Tibial nerve (tissue), 4 donors: ENCODE results near the gene DHRS7. TPM values are rescaled to one million over a fixed set of nuclear protein-coding genes. Genes with fewer than 3 reads are reported as not detected.

Experiments used
- DNase-seq, 2 donors: peaks; one replicate each; pipeline ENCODE4 v3.0.0-alpha.2; 2019; ENCODE audit warnings: low spot score in 2 of 2
- H3K27ac ChIP-seq, 4 donors: fragments of 200-600 bp; sonication (generic) in 3 of 4; one replicate each; pipeline ENCODE4 v1.5.1; 2017 to 2019; ENCODE audit warnings: mild to moderate bottlenecking in 1 of 4
- H3K27me3 ChIP-seq, 2 donors: fragments of 200-600 bp; sonication (generic) in 1 of 2; one replicate each; pipeline versions ENCODE4 v1.5.1 to v1.6.0; 2017 to 2019
- H3K36me3 ChIP-seq, 3 donors: fragments of 200-600 bp; sonication (generic); one replicate each; pipeline ENCODE4 v1.5.1; 2018 to 2019
- H3K4me1 ChIP-seq, 4 donors: fragments of 200-600 bp; sonication (generic) in 3 of 4; one replicate each; pipeline ENCODE4 v1.5.1; 2017 to 2019
- H3K4me3 ChIP-seq, 4 donors: fragments of 200-600 bp; sonication (generic) in 3 of 4; one replicate each; pipeline ENCODE4 v1.5.1; 2017 to 2019; ENCODE audit warnings: mild to moderate bottlenecking in 1 of 4, moderate library complexity in 1 of 4
- H3K9me3 ChIP-seq, 4 donors: fragments of 200-600 bp; sonication (generic) in 3 of 4; one replicate each; pipeline ENCODE4 v1.5.1; 2017 to 2019
- EP300 ChIP-seq, 2 donors: sonication (generic); formaldehyde crosslinking; IDR thresholded peaks; one replicate each; pipeline ENCODE4 v1.6.1; 2017; ENCODE audit warnings: antibody characterized with exemption in 2 of 2, mild to moderate bottlenecking in 1 of 2
- POLR2A ChIP-seq, 2 donors: fragments of 450-650 bp; IDR thresholded peaks; one replicate each; pipeline ENCODE4 v1.6.1; 2017; ENCODE audit warnings: antibody characterized with exemption in 2 of 2, mild to moderate bottlenecking in 2 of 2, moderate library complexity in 2 of 2
- WGBS, 2 donors: methylation state at CpG; one replicate each; pipeline ENCODE4 v1.1.5; 2018; 5-methylcytosine and 5-hydroxymethylcytosine counted together
- total RNA-seq, 4 donors: library from RNA; depleted of rRNA; stranded (reverse); fragments of >200 nt; gene quantifications; one replicate each; pipeline ENCODE4 v1.1.0, GENCODE V29; 2016
- TF ChIP-seq, protein P1 (sequence below), 5 experiments: fragments of 200-600 bp in 3 of 5; fragments of 450-650 bp in 2 of 5; sonication (generic) in 3 of 5; IDR thresholded peaks; one replicate each; pipeline ENCODE4 v1.5.1; 2016 to 2019; ENCODE audit warnings: antibody characterized with exemption in 5 of 5, mild to moderate bottlenecking in 3 of 5, moderate library complexity in 2 of 5

The DHRS7 gene
- total RNA-seq, 4 donors from 2014 or later = 77.1 to 126 (median 85.6) TPM

DNA sequence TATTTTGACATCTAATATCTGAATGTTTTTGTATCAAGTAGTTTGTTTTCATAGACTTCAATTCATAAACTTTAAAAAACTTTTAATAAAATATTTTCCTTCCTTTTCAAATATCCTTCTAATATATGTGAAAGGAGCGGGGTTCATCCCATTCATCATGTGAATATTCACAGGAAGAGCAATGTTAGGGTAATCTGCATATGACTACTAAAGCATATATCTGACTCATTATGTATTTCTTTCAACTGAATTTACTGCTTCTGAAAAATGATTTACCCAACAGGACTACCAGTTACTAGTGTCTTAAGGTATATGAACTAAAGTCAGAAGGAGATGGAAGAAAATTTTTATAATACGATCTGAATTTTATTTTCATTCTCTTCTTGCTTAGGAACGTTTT, 30.5 kb downstream of the DHRS7 start:
- Histone ChIP-seq H3K27me3 (no peaks in the 10 kb centered on the region), H3K9me3 (no peaks in the 10 kb centered on the region), H3K27ac (no peak overlapping the region), H3K36me3 (peaks cover 0 to 14% (median 4%) of the 10 kb centered on the region in 3 donors), H3K4me3 (no peak overlapping the region), H3K4me1 (no peaks in the 10 kb centered on the region)
- 96% methylated on average over 3 of the region's 3 CpGs for WGBS, 2 donors
- no peak for DNase-seq
- TF ChIP-seq, protein P1, sequence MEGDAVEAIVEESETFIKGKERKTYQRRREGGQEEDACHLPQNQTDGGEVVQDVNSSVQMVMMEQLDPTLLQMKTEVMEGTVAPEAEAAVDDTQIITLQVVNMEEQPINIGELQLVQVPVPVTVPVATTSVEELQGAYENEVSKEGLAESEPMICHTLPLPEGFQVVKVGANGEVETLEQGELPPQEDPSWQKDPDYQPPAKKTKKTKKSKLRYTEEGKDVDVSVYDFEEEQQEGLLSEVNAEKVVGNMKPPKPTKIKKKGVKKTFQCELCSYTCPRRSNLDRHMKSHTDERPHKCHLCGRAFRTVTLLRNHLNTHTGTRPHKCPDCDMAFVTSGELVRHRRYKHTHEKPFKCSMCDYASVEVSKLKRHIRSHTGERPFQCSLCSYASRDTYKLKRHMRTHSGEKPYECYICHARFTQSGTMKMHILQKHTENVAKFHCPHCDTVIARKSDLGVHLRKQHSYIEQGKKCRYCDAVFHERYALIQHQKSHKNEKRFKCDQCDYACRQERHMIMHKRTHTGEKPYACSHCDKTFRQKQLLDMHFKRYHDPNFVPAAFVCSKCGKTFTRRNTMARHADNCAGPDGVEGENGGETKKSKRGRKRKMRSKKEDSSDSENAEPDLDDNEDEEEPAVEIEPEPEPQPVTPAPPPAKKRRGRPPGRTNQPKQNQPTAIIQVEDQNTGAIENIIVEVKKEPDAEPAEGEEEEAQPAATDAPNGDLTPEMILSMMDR (IDR thresholded peaks at IDR 0.05) = no peak
- TF ChIP-seq POLR2A (IDR thresholded peaks at IDR 0.05) (no peak), EP300 (IDR thresholded peaks at IDR 0.05) (no peak)

DNA sequence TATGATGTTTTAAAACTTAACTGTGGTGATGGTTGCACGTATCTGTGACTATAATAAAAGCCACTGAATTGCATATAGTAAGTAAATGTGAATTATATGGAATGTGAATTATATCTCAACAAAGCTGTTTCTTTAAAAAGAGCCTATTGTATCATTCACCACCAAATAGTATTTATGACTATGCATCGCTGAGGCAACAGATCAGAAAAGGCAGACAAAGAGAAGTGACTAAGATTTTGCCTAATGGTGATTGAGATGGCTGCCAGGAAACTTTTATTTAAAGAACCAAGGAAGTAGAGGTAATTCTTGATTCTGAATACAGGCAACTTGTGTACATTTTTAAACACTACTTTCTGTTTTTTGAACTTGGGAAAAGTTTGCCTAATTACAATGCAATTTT, 31.7 kb downstream of the DHRS7 start:
- Histone ChIP-seq H3K27me3 (no peaks in the 10 kb centered on the region), H3K9me3 (no peaks in the 10 kb centered on the region), H3K36me3 (peaks cover 0 to 26% (median 4%) of the 10 kb centered on the region in 3 donors), H3K27ac (no peak overlapping the region), H3K4me1 (no peaks in the 10 kb centered on the region), H3K4me3 (no peak overlapping the region)
- 76 to 79% methylated on average over 2 of the region's 2 CpGs for WGBS, 2 donors
- TF ChIP-seq, protein P1 (IDR thresholded peaks at IDR 0.05) = no peak
- no peak for TF ChIP-seq POLR2A (IDR thresholded peaks at IDR 0.05)
- TF ChIP-seq EP300 (IDR thresholded peaks at IDR 0.05) = no peak
- no peak for DNase-seq

DNA sequence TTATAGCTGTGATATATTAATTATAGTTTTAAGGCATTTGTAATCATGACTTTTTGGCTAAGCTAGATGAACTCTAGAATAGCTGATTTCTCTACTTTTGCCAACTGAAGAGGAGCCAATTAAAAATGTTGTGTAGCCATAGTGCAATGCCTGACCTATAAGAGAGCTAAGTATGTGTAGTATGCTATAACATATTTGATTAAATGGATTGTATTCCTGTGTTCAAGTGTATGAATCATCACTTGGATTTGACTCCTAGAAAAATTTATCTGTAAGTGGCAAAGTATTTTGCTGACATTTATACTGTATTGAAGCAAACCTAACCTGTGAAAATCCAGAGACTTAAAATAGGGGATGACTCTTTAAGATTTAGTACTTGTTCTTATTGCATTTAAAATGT, 39.3 kb downstream of the DHRS7 start:
- no peak overlapping the region for H3K27ac ChIP-seq
- no peak for DNase-seq
- no peak overlapping the region for H3K4me3 ChIP-seq
- no peaks in the 10 kb centered on the region for H3K9me3 ChIP-seq
- H3K4me1 ChIP-seq = no peaks in the 10 kb centered on the region
- H3K27me3 ChIP-seq = no peaks in the 10 kb centered on the region
- no peak for TF ChIP-seq EP300 (IDR thresholded peaks at IDR 0.05)
- no peak for TF ChIP-seq POLR2A (IDR thresholded peaks at IDR 0.05)
- TF ChIP-seq, protein P1 (IDR thresholded peaks at IDR 0.05) = no peak
- H3K36me3 ChIP-seq = peaks cover 0 to 85% (median 3%) of the 10 kb centered on the region in 3 donors

DNA sequence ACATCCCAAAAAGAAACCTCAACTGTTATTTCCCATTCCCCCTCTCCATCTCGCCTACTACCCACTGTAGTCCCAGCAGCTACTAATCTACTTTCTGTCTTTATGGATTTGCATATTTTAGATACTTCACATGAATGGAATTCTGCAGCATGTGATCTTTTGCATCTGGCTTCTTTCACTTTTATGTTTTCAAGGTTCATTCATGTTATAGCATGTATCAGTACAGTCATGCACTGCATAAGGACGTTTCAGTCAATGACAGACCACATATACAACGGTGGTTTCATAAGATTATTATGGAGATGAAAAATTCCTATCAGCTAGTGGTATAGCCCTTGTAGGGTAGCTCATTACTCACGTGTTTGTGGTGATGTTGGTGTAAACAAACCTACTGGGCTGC, 49.0 kb downstream of the DHRS7 start:
- WGBS, 2 donors = 72 to 79% methylated on average over 4 of the region's 4 CpGs
- Histone ChIP-seq H3K9me3 (no peaks in the 10 kb centered on the region), H3K36me3 (peaks cover 0 to 49% (median 11%) of the 10 kb centered on the region in 3 donors), H3K27ac (no peak overlapping the region), H3K4me3 (no peak overlapping the region), H3K27me3 (no peaks in the 10 kb centered on the region), H3K4me1 (peaks cover 0 to 10% (median 0%) of the 10 kb centered on the region in 4 donors)
- DNase-seq = no peak
- TF ChIP-seq POLR2A (IDR thresholded peaks at IDR 0.05) (no peak), EP300 (IDR thresholded peaks at IDR 0.05) (no peak)
- TF ChIP-seq, protein P1 (IDR thresholded peaks at IDR 0.05) = no peak

DNA sequence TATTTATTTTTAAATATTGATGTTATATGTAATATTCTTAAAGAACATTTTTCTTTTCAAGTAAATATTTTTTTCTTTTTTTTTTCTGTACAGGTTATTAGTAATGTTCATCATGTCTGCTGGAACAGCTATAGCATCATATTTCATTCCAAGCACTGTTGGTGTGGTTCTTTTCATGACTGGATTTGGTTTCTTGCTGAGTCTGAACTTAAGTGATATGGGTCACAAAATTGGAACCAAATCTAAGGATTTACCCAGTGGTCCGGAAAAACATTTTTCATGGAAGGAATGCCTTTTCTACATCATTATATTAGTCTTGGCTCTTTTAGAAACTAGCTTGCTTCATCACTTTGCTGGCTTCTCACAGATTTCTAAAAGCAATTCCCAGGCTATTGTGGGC, 50.3 kb downstream of the DHRS7 start:
- Histone ChIP-seq H3K9me3 (no peaks in the 10 kb centered on the region), H3K27ac (no peak overlapping the region), H3K27me3 (no peaks in the 10 kb centered on the region), H3K4me3 (no peak overlapping the region), H3K36me3 (peaks cover 0 to 47% (median 11%) of the 10 kb centered on the region in 3 donors), H3K4me1 (peaks cover 0 to 10% (median 0%) of the 10 kb centered on the region in 4 donors)
- no peak for DNase-seq
- 0 to 48% methylated on average over 1 of the region's 1 CpG for WGBS, 2 donors
- TF ChIP-seq POLR2A (IDR thresholded peaks at IDR 0.05) = no peak
- TF ChIP-seq EP300 (IDR thresholded peaks at IDR 0.05) = no peak
- TF ChIP-seq, protein P1 (IDR thresholded peaks at IDR 0.05) = no peak
